Common myeloid progenitor, CD34-positive (primary cell): ENCODE measurements around the gene USP47.
A peak's percentile ranks its signal among the peaks of the same experiment; 100 is the strongest.

ENCODE experiments used
- CTCF ChIA-PET: fragments of 350-600 bp; sonication (Branson Sonifier 250); formaldehyde crosslinking; loops from one replicate; lab custom pipeline; 2021; ENCODE audit warnings: antibody characterized with exemption; lab: Charles Lee
- POLR2A ChIA-PET: fragments of 350-600 bp; sonication (Branson Sonifier 250); formaldehyde crosslinking; loops from one replicate; lab custom pipeline; 2021; ENCODE audit warnings: antibody characterized with exemption; lab: Charles Lee
- DNase-seq, 3 donors: peaks; one replicate each; pipeline versions ENCODE4 v3.0.0 to v3.0.0-alpha.2; 2013
- H3K27ac ChIP-seq, 2 experiments: 1 replicate in 1 of 2; 2 replicates in 1 of 2; pipeline ENCODE4 v1.7.0; 2013; ENCODE audit warnings: inconsistent platforms in 2 of 2, low read length in 2 of 2, mild to moderate bottlenecking in 2 of 2, low read depth in 1 of 2, moderate library complexity in 1 of 2; ENCODE audit not compliant: severe bottlenecking in 2 of 2, insufficient read depth in 1 of 2, poor library complexity in 1 of 2
- H3K27me3 ChIP-seq, 5 experiments: replicated peaks in 2 of 5; 1 replicate in 3 of 5; 2 replicates in 2 of 5; pipeline versions ENCODE4 v1.6.1 to v1.7.0; 2013; ENCODE audit warnings: low read length in 4 of 5, mild to moderate bottlenecking in 2 of 5, moderate library complexity in 2 of 5, inconsistent platforms in 1 of 5; ENCODE audit not compliant: insufficient read depth in 5 of 5, control insufficient read depth in 4 of 5
- H3K36me3 ChIP-seq, 4 experiments: 1 replicate in 2 of 4; 2 replicates in 2 of 4; pipeline versions ENCODE4 v1.6.1 to v1.7.0; 2013; ENCODE audit warnings: low read length in 3 of 4, control low read depth in 1 of 4, mild to moderate bottlenecking in 1 of 4; ENCODE audit not compliant: control insufficient read depth in 4 of 4, insufficient read depth in 4 of 4
- H3K4me1 ChIP-seq, 4 experiments: 1 replicate in 3 of 4; 2 replicates in 1 of 4; pipeline versions ENCODE4 v1.6.1 to v1.7.1; 2013; ENCODE audit warnings: low read length in 3 of 4, mild to moderate bottlenecking in 3 of 4, control low read depth in 1 of 4, inconsistent platforms in 1 of 4, moderate library complexity in 1 of 4; ENCODE audit not compliant: control insufficient read depth in 4 of 4, insufficient read depth in 4 of 4; ENCODE audit errors: control extremely low read depth in 1 of 4
- H3K4me3 ChIP-seq, 7 experiments: 1 replicate in 4 of 7; 2 replicates in 3 of 7; pipeline versions ENCODE4 v1.5.1 to v1.7.0; 2013; ENCODE audit warnings: mild to moderate bottlenecking in 7 of 7, low read length in 6 of 7, moderate library complexity in 6 of 7, inconsistent platforms in 2 of 7, low read depth in 2 of 7, control low read depth in 1 of 7; ENCODE audit not compliant: insufficient read depth in 4 of 7, control insufficient read depth in 1 of 7; ENCODE audit errors: extremely low read depth in 1 of 7
- H3K9me3 ChIP-seq, 5 experiments: 1 replicate in 4 of 5; 2 replicates in 1 of 5; pipeline versions ENCODE4 v1.6.1 to v1.7.1; 2013; ENCODE audit warnings: low read length in 4 of 5, mild to moderate bottlenecking in 2 of 5, inconsistent platforms in 1 of 5, low read depth in 1 of 5, moderate library complexity in 1 of 5; ENCODE audit not compliant: control insufficient read depth in 4 of 5, insufficient read depth in 2 of 5; ENCODE audit errors: control extremely low read depth in 1 of 5
- WGBS: methylation state at CpG from one replicate; pipeline ENCODE4 v1.1.5; 2013; ENCODE audit not compliant: insufficient coverage; 5-methylcytosine and 5-hydroxymethylcytosine counted together

Gene USP47

DNA sequence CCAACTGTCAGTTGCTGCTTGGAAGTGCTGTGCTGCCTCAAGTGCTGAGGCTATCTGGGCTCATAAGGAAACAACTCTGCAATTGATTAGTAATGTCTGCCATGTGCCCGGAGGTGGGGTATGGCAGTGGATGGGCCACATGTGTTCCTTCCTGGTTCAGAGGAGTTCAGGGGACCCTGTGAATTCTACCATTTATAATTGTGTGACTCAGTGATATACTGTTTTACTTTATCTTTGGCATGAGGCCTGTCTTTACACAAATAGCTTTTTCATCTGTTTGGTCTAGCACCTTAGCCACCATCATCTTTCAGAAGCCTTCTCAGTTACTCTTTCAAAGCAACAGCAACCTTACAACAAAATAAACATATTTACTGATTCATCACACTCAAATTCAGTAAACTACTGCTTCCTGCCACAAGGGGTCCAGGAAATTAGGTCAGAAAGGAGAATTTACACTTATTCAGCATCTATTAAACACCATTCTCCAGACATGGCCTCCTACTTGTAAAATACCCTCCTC is 145.8 kb downstream of the USP47 start:
- Histone ChIP-seq H3K9me3 (peaks cover 0 to 2% (median 0%) of the 10 kb centered on the region in 5 experiments), H3K27me3 (peaks cover 0 to 4% (median 0%) of the 10 kb centered on the region in 5 experiments), H3K4me3 (no peak overlapping the region), H3K4me1 (no peaks in the 10 kb centered on the region), H3K27ac (no peak overlapping the region), H3K36me3 (no peaks in the 10 kb centered on the region)
- peak in 2 of 3 donors; percentile 4 to 26 for DNase-seq
- ChIA-PET POLR2A (no interaction called here), CTCF (interaction anchor here (1.4 kb wide), 1 partner anchor 20 kb away, joined by 3 read pairs; no protein-coding TSS in a partner anchor)
- WGBS: 100% methylated on average over 1 of the region's 1 CpG

GRCh38 chr11:11988099-11988651 is 146.4 kb downstream of the USP47 start:
- DNase-seq: no peak
- POLR2A ChIA-PET: no interaction called here
- WGBS: 100% methylated on average over 5 of the region's 7 CpGs
- CTCF ChIA-PET: interaction anchor here (1.4 kb wide), 1 partner anchor 21 kb away, joined by 3 read pairs; no protein-coding TSS in a partner anchor
- H3K9me3 ChIP-seq: peaks cover 0 to 2% (median 0%) of the 10 kb centered on the region in 5 experiments
- H3K36me3 ChIP-seq: no peaks in the 10 kb centered on the region
- H3K4me3 ChIP-seq: no peak overlapping the region
- H3K4me1 ChIP-seq: no peaks in the 10 kb centered on the region
- H3K27me3 ChIP-seq: peaks cover 0 to 4% (median 0%) of the 10 kb centered on the region in 5 experiments
- H3K27ac ChIP-seq: no peak overlapping the region

- Histone ChIP-seq H3K27me3 (peaks cover 0 to 5% (median 0%) of the 10 kb centered on the region in 5 experiments), H3K4me1 (no peaks in the 10 kb centered on the region), H3K36me3 (no peaks in the 10 kb centered on the region), H3K27ac (no peak overlapping the region), H3K9me3 (peaks cover 0 to 2% (median 0%) of the 10 kb centered on the region in 5 experiments), H3K4me3 (no peak overlapping the region)
- no peak for DNase-seq
- 100% methylated on average over 3 of the region's 5 CpGs for WGBS
- ChIA-PET POLR2A (no interaction called here), CTCF (no interaction called here)
Measured at GRCh38 chr11:11988681-11989261, 147.0 kb downstream of the USP47 start.

- 93% methylated on average over 8 of the region's 8 CpGs for WGBS
- H3K4me3 ChIP-seq: no peak overlapping the region
- no peaks in the 10 kb centered on the region for H3K36me3 ChIP-seq
- CTCF ChIA-PET: interaction anchor here (0.8 to 0.9 kb wide), 2 partner anchors 9 to 24 kb away, joined by 3 read pairs; no protein-coding TSS in a partner anchor
- POLR2A ChIA-PET: no interaction called here
- peaks cover 0 to 2% (median 0%) of the 10 kb centered on the region in 5 experiments for H3K9me3 ChIP-seq
- DNase-seq: no peak
- H3K27ac ChIP-seq: no peak overlapping the region
- peaks cover 0 to 6% (median 0%) of the 10 kb centered on the region in 5 experiments for H3K27me3 ChIP-seq
- H3K4me1 ChIP-seq: no peaks in the 10 kb centered on the region
Measured at GRCh38 chr11:11989774-11990744, 148.3 kb downstream of the USP47 start.

GRCh38 chr11:11992257-11993212 is 150.8 kb downstream of the USP47 start:
- no peak for DNase-seq
- peaks cover 0 to 2% (median 0%) of the 10 kb centered on the region in 5 experiments for H3K9me3 ChIP-seq
- WGBS: 100% methylated on average over 3 of the region's 6 CpGs

GRCh38 chr11:11993839-11994238 is 152.1 kb downstream of the USP47 start:
- Histone ChIP-seq H3K4me1 (no peaks in the 10 kb centered on the region), H3K4me3 (no peak overlapping the region), H3K9me3 (peaks cover 0 to 2% (median 0%) of the 10 kb centered on the region in 5 experiments), H3K27ac (no peak overlapping the region), H3K36me3 (no peaks in the 10 kb centered on the region), H3K27me3 (peaks cover 0 to 13% (median 0%) of the 10 kb centered on the region in 5 experiments)
- ChIA-PET CTCF (interaction anchor here (0.7 kb wide), 1 partner anchor 8 kb away, joined by 3 read pairs; no protein-coding TSS in a partner anchor), POLR2A (no interaction called here)
- WGBS: 86% methylated on average over 8 of the region's 8 CpGs
- no peak for DNase-seq

More at GRCh38 chr11:11992257-11993212, 150.8 kb downstream of the USP47 start:
- Histone ChIP-seq H3K4me3 (no peak overlapping the region), H3K36me3 (no peaks in the 10 kb centered on the region), H3K27me3 (peaks cover 0 to 6% (median 0%) of the 10 kb centered on the region in 5 experiments), H3K27ac (no peak overlapping the region), H3K4me1 (no peaks in the 10 kb centered on the region)
- ChIA-PET CTCF (no interaction called here), POLR2A (no interaction called here)
